Smooth muscle cell (in vitro differentiated cells): ENCODE data around the gene TXNDC11. TPM values are rescaled to one million over a fixed set of nuclear protein-coding genes. Genes with fewer than 3 reads are reported as not detected.

Experiments
- DNase-seq: peaks from one replicate; lab custom pipeline; 2025; ENCODE audit not compliant: unreplicated experiment; lab: John Stamatoyannopoulos, UW
- H2AFZ ChIP-seq: fragments of 200-600 bp; sonication (generic); 2 replicates; pipeline ENCODE4 v1.6.0; 2016; ENCODE audit warnings: antibody characterized with exemption, low read depth, mild to moderate bottlenecking
- H3F3A ChIP-seq: fragments of 200-600 bp; sonication (generic); 2 replicates; pipeline ENCODE4 v1.6.0; 2017; ENCODE audit warnings: antibody characterized with exemption, low read depth
- H3K27ac ChIP-seq: fragments of 200-600 bp; sonication (generic); 2 replicates; pipeline ENCODE4 v1.5.1; 2016; ENCODE audit warnings: low read depth, mild to moderate bottlenecking
- H3K27me3 ChIP-seq: fragments of 200-600 bp; sonication (generic); 2 replicates; pipeline ENCODE4 v1.6.1; 2016; ENCODE audit warnings: low read depth, mild to moderate bottlenecking
- H3K36me3 ChIP-seq: fragments of 200-600 bp; sonication (generic); 2 replicates; pipeline ENCODE4 v1.5.1; 2016; ENCODE audit warnings: low read depth
- H3K4me1 ChIP-seq: fragments of 200-600 bp; sonication (generic); 2 replicates; pipeline ENCODE4 v1.5.1; 2016; ENCODE audit warnings: low read depth
- H3K4me2 ChIP-seq: fragments of 200-600 bp; sonication (generic); 2 replicates; pipeline ENCODE4 v1.6.0; 2016; ENCODE audit warnings: mild to moderate bottlenecking
- H3K4me3 ChIP-seq: fragments of 200-600 bp; sonication (generic); 2 replicates; pipeline ENCODE4 v1.5.1; 2016; ENCODE audit warnings: mild to moderate bottlenecking
- H3K79me2 ChIP-seq: fragments of 200-600 bp; sonication (generic); 2 replicates; pipeline ENCODE4 v1.6.0; 2016; ENCODE audit warnings: low read depth, mild to moderate bottlenecking
- H3K9ac ChIP-seq: fragments of 200-600 bp; sonication (generic); 2 replicates; pipeline ENCODE4 v1.6.0; 2016; ENCODE audit warnings: low read depth
- H3K9me3 ChIP-seq: fragments of 200-600 bp; sonication (generic); replicated peaks from 2 replicates; pipeline ENCODE4 v1.5.1; 2016; ENCODE audit warnings: low read depth
- H4K20me1 ChIP-seq: fragments of 200-600 bp; sonication (generic); 2 replicates; pipeline ENCODE4 v1.6.0; 2016; ENCODE audit warnings: low read depth
- WGBS: methylation state at CpG from one replicate; pipeline ENCODE4 v1.1.7; 2016; ENCODE audit warnings: low lambda C conversion rate; 5-methylcytosine and 5-hydroxymethylcytosine counted together
- polyA plus RNA-seq: library from polyadenylated mRNA; unstranded; fragments of >200 nt; fragmentation: Nextera tagmentation; extraction: Ambion mirVana; gene quantifications from 2 replicates; pipeline ENCODE4 v1.2.1, GENCODE V29; 2016
- total RNA-seq: library from RNA; depleted of rRNA; stranded (reverse); fragments of >200 nt; gene quantifications from 2 replicates; pipeline ENCODE4 v1.2.3, GENCODE V29; 2014
- TF ChIP-seq, protein P1 (sequence below): fragments of 200-600 bp; sonication (generic); IDR thresholded peaks from 2 replicates; pipeline ENCODE4 v1.5.1; 2017; ENCODE audit warnings: borderline replicate concordance, mild to moderate bottlenecking, antibody characterized with exemption; ENCODE audit not compliant: insufficient read depth, poor library complexity, severe bottlenecking

Gene TXNDC11
- total and polyA plus RNA-seq, 2 experiments from 2014 or later: 27.3 to 30.8 TPM

DNA sequence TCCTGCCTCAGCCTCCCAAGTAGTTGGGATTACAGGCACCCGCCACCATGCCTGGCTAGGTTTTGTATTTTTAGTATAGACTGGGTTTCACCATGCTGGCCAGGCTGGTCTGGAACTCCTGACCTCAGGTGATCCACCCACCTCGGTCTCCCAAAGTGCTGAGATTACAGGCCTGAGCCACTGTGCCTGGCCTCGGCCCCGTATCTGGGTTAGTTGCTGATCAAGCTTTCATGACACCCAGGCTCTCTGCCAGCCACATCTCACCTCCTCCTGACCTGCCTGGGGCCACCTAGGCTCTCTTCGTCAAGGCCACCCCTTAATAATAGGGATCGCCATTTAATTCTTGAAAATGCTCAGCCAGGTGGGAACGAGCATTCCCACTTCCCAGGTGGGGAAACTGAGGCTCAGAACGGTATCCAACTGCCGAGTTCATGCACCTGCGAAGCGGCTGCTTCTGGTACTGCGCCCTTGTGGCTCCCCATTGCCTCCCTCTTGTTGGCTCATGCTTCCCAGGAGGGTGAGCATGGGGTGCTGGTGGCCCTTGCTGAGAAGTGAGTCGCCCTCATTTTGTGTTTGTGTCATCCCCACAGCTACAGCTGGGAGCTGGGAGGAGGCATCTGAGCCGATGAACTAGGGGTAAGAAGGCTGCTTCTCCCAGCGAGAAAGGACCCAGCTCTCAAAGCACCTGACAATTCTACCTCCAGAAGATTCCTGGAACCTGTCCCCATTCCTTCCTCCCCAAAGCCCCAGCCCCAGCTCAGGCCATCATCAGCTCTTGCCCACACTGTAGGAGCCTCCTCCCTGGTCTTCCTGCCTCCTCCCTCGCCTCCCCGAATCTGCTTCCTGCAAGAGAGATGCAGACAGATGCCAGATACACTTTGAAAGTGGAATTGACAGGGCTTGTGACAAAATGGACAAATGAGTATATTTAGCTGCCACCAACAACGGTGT is 91.7 kb downstream of the TXNDC11 start:
- no peak overlapping the region for H2AFZ ChIP-seq
- no peak overlapping the region for H3K4me3 ChIP-seq
- no peaks in the 10 kb centered on the region for H3K36me3 ChIP-seq
- TF ChIP-seq, protein P1, sequence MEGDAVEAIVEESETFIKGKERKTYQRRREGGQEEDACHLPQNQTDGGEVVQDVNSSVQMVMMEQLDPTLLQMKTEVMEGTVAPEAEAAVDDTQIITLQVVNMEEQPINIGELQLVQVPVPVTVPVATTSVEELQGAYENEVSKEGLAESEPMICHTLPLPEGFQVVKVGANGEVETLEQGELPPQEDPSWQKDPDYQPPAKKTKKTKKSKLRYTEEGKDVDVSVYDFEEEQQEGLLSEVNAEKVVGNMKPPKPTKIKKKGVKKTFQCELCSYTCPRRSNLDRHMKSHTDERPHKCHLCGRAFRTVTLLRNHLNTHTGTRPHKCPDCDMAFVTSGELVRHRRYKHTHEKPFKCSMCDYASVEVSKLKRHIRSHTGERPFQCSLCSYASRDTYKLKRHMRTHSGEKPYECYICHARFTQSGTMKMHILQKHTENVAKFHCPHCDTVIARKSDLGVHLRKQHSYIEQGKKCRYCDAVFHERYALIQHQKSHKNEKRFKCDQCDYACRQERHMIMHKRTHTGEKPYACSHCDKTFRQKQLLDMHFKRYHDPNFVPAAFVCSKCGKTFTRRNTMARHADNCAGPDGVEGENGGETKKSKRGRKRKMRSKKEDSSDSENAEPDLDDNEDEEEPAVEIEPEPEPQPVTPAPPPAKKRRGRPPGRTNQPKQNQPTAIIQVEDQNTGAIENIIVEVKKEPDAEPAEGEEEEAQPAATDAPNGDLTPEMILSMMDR: no peak
- DNase-seq: no peak
- no peaks in the 10 kb centered on the region for H3K4me1 ChIP-seq
- H3K9me3 ChIP-seq: no peaks in the 10 kb centered on the region
- no peaks in the 10 kb centered on the region for H3F3A ChIP-seq
- H3K9ac ChIP-seq: no peak overlapping the region
- no peak overlapping the region for H3K27ac ChIP-seq
- WGBS: 90% methylated on average over 18 of the region's 18 CpGs
- no peaks in the 10 kb centered on the region for H3K27me3 ChIP-seq
- H4K20me1 ChIP-seq: no peaks in the 10 kb centered on the region
- H3K79me2 ChIP-seq: no peaks in the 10 kb centered on the region
- H3K4me2 ChIP-seq: no peak overlapping the region

DNA sequence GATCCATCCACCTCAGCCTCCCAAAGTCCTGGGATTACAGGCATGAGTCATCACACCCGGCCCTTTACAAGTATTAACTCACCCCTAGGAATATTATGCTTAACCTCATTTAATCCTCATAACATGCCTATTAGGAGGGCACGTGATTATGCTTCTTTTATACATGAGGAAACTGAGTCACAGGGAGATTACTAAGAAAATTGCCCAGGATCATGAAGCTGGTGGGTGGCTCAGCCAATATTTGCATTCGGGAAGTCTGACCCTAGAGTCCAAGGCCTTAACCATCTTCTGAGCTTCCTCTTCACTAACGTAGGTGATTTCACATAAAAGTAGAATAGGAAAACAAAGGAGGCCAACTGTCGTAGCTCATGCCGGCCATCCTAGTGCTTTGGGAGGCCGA is 93.4 kb downstream of the TXNDC11 start:
- no peak for DNase-seq
- Histone ChIP-seq H3K4me2 (no peak overlapping the region), H3F3A (no peaks in the 10 kb centered on the region), H2AFZ (no peak overlapping the region), H3K27me3 (no peaks in the 10 kb centered on the region), H3K9ac (no peak overlapping the region), H3K4me1 (no peaks in the 10 kb centered on the region), H4K20me1 (no peaks in the 10 kb centered on the region), H3K9me3 (no peaks in the 10 kb centered on the region), H3K27ac (no peak overlapping the region), H3K36me3 (no peaks in the 10 kb centered on the region), H3K79me2 (no peaks in the 10 kb centered on the region), H3K4me3 (no peak overlapping the region)
- WGBS: 73% methylated on average over 7 of the region's 7 CpGs
- TF ChIP-seq, protein P1: no peak

DNA sequence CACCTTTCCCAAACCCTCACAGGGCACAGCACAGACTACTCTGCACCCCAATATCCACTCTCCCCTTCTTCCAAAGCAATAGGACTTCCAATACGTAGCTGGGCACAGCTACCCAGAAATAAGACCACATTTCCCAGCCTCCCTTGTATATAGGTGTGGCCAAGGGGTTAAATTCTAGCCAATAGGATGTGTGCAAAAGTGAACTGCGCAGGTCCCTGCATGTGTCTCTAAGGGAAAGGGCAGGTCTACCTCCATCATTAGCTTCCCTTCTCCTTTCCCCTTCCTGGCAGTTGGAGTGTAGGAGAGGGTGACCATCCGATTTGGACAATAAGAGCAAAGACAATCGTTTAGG is 99.9 kb downstream of the TXNDC11 start:
- H4K20me1 ChIP-seq: no peaks in the 10 kb centered on the region
- no peak overlapping the region for H3K4me2 ChIP-seq
- H3K4me1 ChIP-seq: no peaks in the 10 kb centered on the region
- no peaks in the 10 kb centered on the region for H3K79me2 ChIP-seq
- no peak overlapping the region for H3K27ac ChIP-seq
- WGBS: 59% methylated on average over 4 of the region's 4 CpGs
- no peak overlapping the region for H3K9ac ChIP-seq
- peaks cover 11% of the 10 kb centered on the region for H3F3A ChIP-seq
- H3K36me3 ChIP-seq: no peaks in the 10 kb centered on the region
- H2AFZ ChIP-seq: no peak overlapping the region
- DNase-seq: no peak
- no peak overlapping the region for H3K4me3 ChIP-seq
- no peaks in the 10 kb centered on the region for H3K27me3 ChIP-seq
- no peaks in the 10 kb centered on the region for H3K9me3 ChIP-seq
- TF ChIP-seq, protein P1: no peak
